Measurements from ENCODE around the gene EPHA3.

DNA sequence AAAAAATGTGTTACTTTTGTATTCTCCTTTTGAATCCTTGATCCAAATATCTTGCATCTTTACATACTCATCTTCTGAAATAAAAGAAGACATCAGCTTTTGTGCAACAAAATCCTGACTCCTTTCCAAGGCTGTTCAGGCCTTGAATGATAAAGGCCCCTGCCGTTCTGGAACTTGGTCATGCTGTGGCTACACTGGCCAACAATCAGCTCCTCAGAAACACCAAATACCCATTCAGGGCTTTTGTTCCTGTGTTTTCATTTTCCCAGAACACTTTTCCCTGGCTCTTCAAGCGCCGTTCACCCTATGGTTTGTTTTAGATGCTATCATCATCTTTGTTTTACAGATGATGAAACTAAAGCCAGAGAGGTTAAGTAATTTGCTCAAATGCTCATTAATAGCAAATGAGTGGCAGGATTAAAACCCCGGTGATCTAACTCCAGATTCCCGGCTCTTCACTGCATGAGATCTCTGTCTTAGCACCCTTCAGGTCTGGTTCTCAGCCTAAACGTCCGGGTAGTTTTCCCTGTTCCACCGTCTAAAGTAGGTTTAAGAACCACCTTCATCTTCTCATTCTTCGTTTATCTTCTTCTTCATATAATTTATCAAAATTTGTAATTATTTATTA lies 58.3 kb downstream of the EPHA3 start:
- TF ChIP-seq ZNF140 (tag by site-specific recombination; IDR thresholded peaks at IDR 0.05) (no peak), ZNF658 (tag by site-specific recombination; IDR thresholded peaks at IDR 0.05) (no peak), ZNF292 (tag by site-specific recombination; IDR thresholded peaks at IDR 0.05; ENCODE audit: borderline replicate concordance, low read depth) (no peak), MZF1 (tag by site-specific recombination; IDR thresholded peaks at IDR 0.05; ENCODE audit: borderline replicate concordance) (no peak), ZNF302 (tag by site-specific recombination; IDR thresholded peaks at IDR 0.05; ENCODE audit: low read depth) (no peak), ZNF558 (tag by site-specific recombination; IDR thresholded peaks at IDR 0.05) (no peak), YY1 (tag by site-specific recombination; IDR thresholded peaks at IDR 0.05) (no peak)
- TF ChIP-seq, protein P1, sequence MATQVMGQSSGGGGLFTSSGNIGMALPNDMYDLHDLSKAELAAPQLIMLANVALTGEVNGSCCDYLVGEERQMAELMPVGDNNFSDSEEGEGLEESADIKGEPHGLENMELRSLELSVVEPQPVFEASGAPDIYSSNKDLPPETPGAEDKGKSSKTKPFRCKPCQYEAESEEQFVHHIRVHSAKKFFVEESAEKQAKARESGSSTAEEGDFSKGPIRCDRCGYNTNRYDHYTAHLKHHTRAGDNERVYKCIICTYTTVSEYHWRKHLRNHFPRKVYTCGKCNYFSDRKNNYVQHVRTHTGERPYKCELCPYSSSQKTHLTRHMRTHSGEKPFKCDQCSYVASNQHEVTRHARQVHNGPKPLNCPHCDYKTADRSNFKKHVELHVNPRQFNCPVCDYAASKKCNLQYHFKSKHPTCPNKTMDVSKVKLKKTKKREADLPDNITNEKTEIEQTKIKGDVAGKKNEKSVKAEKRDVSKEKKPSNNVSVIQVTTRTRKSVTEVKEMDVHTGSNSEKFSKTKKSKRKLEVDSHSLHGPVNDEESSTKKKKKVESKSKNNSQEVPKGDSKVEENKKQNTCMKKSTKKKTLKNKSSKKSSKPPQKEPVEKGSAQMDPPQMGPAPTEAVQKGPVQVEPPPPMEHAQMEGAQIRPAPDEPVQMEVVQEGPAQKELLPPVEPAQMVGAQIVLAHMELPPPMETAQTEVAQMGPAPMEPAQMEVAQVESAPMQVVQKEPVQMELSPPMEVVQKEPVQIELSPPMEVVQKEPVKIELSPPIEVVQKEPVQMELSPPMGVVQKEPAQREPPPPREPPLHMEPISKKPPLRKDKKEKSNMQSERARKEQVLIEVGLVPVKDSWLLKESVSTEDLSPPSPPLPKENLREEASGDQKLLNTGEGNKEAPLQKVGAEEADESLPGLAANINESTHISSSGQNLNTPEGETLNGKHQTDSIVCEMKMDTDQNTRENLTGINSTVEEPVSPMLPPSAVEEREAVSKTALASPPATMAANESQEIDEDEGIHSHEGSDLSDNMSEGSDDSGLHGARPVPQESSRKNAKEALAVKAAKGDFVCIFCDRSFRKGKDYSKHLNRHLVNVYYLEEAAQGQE (tag by site-specific recombination; IDR thresholded peaks at IDR 0.05), result no peak
- TF ChIP-seq, protein P2, sequence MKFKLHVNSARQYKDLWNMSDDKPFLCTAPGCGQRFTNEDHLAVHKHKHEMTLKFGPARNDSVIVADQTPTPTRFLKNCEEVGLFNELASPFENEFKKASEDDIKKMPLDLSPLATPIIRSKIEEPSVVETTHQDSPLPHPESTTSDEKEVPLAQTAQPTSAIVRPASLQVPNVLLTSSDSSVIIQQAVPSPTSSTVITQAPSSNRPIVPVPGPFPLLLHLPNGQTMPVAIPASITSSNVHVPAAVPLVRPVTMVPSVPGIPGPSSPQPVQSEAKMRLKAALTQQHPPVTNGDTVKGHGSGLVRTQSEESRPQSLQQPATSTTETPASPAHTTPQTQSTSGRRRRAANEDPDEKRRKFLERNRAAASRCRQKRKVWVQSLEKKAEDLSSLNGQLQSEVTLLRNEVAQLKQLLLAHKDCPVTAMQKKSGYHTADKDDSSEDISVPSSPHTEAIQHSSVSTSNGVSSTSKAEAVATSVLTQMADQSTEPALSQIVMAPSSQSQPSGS (tag by site-specific recombination; IDR thresholded peaks at IDR 0.05; ENCODE audit: low read depth), result no peak
- TF ChIP-seq, protein P3, sequence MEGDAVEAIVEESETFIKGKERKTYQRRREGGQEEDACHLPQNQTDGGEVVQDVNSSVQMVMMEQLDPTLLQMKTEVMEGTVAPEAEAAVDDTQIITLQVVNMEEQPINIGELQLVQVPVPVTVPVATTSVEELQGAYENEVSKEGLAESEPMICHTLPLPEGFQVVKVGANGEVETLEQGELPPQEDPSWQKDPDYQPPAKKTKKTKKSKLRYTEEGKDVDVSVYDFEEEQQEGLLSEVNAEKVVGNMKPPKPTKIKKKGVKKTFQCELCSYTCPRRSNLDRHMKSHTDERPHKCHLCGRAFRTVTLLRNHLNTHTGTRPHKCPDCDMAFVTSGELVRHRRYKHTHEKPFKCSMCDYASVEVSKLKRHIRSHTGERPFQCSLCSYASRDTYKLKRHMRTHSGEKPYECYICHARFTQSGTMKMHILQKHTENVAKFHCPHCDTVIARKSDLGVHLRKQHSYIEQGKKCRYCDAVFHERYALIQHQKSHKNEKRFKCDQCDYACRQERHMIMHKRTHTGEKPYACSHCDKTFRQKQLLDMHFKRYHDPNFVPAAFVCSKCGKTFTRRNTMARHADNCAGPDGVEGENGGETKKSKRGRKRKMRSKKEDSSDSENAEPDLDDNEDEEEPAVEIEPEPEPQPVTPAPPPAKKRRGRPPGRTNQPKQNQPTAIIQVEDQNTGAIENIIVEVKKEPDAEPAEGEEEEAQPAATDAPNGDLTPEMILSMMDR (tag by site-specific recombination; IDR thresholded peaks at IDR 0.05), result no peak
- TF ChIP-seq, protein P4, sequence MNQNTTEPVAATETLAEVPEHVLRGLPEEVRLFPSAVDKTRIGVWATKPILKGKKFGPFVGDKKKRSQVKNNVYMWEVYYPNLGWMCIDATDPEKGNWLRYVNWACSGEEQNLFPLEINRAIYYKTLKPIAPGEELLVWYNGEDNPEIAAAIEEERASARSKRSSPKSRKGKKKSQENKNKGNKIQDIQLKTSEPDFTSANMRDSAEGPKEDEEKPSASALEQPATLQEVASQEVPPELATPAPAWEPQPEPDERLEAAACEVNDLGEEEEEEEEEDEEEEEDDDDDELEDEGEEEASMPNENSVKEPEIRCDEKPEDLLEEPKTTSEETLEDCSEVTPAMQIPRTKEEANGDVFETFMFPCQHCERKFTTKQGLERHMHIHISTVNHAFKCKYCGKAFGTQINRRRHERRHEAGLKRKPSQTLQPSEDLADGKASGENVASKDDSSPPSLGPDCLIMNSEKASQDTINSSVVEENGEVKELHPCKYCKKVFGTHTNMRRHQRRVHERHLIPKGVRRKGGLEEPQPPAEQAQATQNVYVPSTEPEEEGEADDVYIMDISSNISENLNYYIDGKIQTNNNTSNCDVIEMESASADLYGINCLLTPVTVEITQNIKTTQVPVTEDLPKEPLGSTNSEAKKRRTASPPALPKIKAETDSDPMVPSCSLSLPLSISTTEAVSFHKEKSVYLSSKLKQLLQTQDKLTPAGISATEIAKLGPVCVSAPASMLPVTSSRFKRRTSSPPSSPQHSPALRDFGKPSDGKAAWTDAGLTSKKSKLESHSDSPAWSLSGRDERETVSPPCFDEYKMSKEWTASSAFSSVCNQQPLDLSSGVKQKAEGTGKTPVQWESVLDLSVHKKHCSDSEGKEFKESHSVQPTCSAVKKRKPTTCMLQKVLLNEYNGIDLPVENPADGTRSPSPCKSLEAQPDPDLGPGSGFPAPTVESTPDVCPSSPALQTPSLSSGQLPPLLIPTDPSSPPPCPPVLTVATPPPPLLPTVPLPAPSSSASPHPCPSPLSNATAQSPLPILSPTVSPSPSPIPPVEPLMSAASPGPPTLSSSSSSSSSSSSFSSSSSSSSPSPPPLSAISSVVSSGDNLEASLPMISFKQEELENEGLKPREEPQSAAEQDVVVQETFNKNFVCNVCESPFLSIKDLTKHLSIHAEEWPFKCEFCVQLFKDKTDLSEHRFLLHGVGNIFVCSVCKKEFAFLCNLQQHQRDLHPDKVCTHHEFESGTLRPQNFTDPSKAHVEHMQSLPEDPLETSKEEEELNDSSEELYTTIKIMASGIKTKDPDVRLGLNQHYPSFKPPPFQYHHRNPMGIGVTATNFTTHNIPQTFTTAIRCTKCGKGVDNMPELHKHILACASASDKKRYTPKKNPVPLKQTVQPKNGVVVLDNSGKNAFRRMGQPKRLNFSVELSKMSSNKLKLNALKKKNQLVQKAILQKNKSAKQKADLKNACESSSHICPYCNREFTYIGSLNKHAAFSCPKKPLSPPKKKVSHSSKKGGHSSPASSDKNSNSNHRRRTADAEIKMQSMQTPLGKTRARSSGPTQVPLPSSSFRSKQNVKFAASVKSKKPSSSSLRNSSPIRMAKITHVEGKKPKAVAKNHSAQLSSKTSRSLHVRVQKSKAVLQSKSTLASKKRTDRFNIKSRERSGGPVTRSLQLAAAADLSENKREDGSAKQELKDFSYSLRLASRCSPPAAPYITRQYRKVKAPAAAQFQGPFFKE (tag by site-specific recombination; IDR thresholded peaks at IDR 0.05; ENCODE audit: borderline replicate concordance), result no peak
